ENCODE data around the gene PGM5. TPM values are rescaled to one million over a fixed set of nuclear protein-coding genes. Genes with fewer than 3 reads are reported as not detected.
A peak's percentile ranks its signal among the peaks of the same experiment; 100 is the strongest.

PGM5 gene
- total and polyA plus RNA-seq, 2 donors = 206 to 491 TPM

GRCh38 chr9:68431307-68431706, 74.9 kb downstream of the PGM5 start:
- Histone ChIP-seq H3K27ac (ENCODE audit: low read depth) (no peak overlapping the region), H3K4me1 (ENCODE audit: insufficient read depth) (no peaks in the 10 kb centered on the region), H3K4me3 (ENCODE audit: low read depth, low read length) (no peak overlapping the region), H3K36me3 (ENCODE audit: insufficient read depth) (no peaks in the 10 kb centered on the region)
- DNase-seq (ENCODE audit: extremely low spot score) = peak; percentile 55
- 85% methylated on average over 1 of the region's 1 CpG for WGBS

DNA sequence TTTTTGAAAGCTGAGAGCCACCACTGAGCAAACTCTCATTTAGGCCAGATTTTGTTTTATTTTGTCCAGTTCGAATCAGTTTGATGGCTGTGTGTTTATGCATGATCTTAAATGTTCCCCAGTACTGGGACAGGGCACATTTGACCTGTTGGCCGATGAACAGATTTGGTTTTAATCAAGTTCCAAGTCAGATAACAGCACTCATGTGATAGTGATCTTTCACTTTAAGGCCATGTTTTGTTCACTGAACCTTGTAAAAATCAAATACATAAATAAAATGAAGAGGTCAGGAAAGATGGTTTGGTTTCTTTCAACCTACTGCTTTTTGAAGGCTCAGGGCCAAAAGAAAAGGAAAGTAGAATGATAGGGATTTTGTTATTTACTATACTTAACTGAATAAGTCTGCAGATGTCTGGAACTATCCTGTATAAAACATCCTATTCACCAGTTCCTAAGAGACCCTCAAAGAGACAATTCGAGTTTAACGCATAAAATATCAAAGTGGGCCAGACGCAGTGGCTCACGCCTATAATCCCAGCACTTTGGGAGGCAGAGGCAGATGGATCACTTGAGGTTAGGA, 77.2 kb downstream of the PGM5 start:
- Histone ChIP-seq H3K4me1 (ENCODE audit: insufficient read depth) (no peaks in the 10 kb centered on the region), H3K4me3 (ENCODE audit: low read depth, low read length) (no peak overlapping the region), H3K27ac (ENCODE audit: low read depth) (no peak overlapping the region), H3K36me3 (ENCODE audit: insufficient read depth) (no peaks in the 10 kb centered on the region)
- DNase-seq (ENCODE audit: extremely low spot score) = no peak
- 41% methylated on average over 6 of the region's 6 CpGs for whole genome bisulfite sequencing

- H3K4me1 ChIP-seq (ENCODE audit: insufficient read depth) = no peaks in the 10 kb centered on the region
- H3K36me3 ChIP-seq (ENCODE audit: insufficient read depth) = no peaks in the 10 kb centered on the region
- no peak overlapping the region for H3K27ac ChIP-seq (ENCODE audit: low read depth)
- DNase-seq (ENCODE audit: extremely low spot score) = no peak
- 60% methylated on average over 7 of the region's 7 CpGs for WGBS
- no peak overlapping the region for H3K4me3 ChIP-seq (ENCODE audit: low read depth, low read length)
Observed at GRCh38 chr9:68437785-68438184, 81.4 kb downstream of the PGM5 start.

GRCh38 chr9:68443624-68444023, 87.2 kb downstream of the PGM5 start:
- no peaks in the 10 kb centered on the region for H3K36me3 ChIP-seq (ENCODE audit: insufficient read depth)
- 30% methylated on average over 2 of the region's 2 CpGs for WGBS
- no peak overlapping the region for H3K27ac ChIP-seq (ENCODE audit: low read depth)
- H3K4me1 ChIP-seq (ENCODE audit: insufficient read depth) = no peaks in the 10 kb centered on the region
- no peak for DNase-seq (ENCODE audit: extremely low spot score)
- no peak overlapping the region for H3K4me3 ChIP-seq (ENCODE audit: low read depth, low read length)

- Histone ChIP-seq H3K27ac (ENCODE audit: low read depth) (no peak overlapping the region), H3K4me1 (ENCODE audit: insufficient read depth) (no peaks in the 10 kb centered on the region), H3K4me3 (ENCODE audit: low read depth, low read length) (no peak overlapping the region), H3K36me3 (ENCODE audit: insufficient read depth) (no peaks in the 10 kb centered on the region)
- DNase-seq (ENCODE audit: extremely low spot score) = peak; percentile 80
- WGBS = 21% methylated on average over 7 of the region's 7 CpGs
Observed at GRCh38 chr9:68446836-68447235, 90.4 kb downstream of the PGM5 start.

DNA sequence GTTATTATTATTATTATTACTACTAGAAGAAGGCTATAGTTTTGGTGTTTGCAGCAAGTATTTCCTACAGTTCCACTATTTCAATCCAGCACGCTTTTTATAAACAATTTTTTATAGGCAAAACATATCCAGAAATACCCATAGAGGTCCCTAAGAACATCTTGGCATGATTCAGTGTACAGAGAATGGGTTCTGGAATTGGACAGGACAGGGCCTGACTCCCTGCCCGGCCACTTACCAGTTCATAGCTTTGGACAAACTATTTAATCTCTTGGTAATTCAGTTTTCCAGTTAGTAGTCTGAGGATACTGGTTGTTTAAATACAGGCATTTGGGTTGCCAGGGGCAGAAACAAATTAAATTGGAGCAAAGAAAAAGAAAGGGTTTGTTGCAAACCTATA, 91.2 kb downstream of the PGM5 start:
- DNase-seq (ENCODE audit: extremely low spot score) = no peak
- Histone ChIP-seq H3K4me3 (ENCODE audit: low read depth, low read length) (no peak overlapping the region), H3K27ac (ENCODE audit: low read depth) (no peak overlapping the region), H3K4me1 (ENCODE audit: insufficient read depth) (no peaks in the 10 kb centered on the region), H3K36me3 (ENCODE audit: insufficient read depth) (no peaks in the 10 kb centered on the region)
- WGBS = 33% methylated on average over 2 of the region's 2 CpGs

GRCh38 chr9:68454579-68455334, 98.3 kb downstream of the PGM5 start:
- Histone ChIP-seq H3K4me3 (ENCODE audit: low read depth, low read length) (no peak overlapping the region), H3K27ac (ENCODE audit: low read depth) (no peak overlapping the region), H3K36me3 (ENCODE audit: insufficient read depth) (no peaks in the 10 kb centered on the region), H3K4me1 (ENCODE audit: insufficient read depth) (peaks cover 1% of the 10 kb centered on the region)
- no peak for DNase-seq (ENCODE audit: extremely low spot score)
- WGBS = 70% methylated on average over 13 of the region's 13 CpGs

DNA sequence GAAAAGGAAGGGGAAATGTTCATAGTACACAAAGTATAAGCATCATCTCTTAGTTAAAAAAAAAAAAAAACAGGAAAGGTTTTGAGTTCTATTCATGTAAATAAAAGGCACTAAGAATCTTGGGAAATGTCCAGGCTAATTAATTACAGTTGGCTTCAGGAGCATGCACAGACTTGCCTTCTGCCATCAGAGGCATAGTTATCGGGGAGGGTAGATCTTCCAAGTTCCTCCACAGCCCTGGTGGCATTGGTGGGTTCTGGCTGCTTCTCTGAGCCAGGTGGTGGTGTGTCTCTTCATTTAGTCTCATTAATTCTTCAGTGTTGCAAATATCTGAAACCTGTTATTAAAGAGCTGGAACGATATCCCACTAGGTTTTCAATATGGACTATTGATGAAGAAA, 99.0 kb downstream of the PGM5 start:
- DNase-seq (ENCODE audit: extremely low spot score) = no peak
- no peak overlapping the region for H3K27ac ChIP-seq (ENCODE audit: low read depth)
- H3K4me1 ChIP-seq (ENCODE audit: insufficient read depth) = peaks cover 1% of the 10 kb centered on the region
- H3K36me3 ChIP-seq (ENCODE audit: insufficient read depth) = no peaks in the 10 kb centered on the region
- whole genome bisulfite sequencing = 64% methylated on average over 2 of the region's 2 CpGs
- no peak overlapping the region for H3K4me3 ChIP-seq (ENCODE audit: low read depth, low read length)

DNA sequence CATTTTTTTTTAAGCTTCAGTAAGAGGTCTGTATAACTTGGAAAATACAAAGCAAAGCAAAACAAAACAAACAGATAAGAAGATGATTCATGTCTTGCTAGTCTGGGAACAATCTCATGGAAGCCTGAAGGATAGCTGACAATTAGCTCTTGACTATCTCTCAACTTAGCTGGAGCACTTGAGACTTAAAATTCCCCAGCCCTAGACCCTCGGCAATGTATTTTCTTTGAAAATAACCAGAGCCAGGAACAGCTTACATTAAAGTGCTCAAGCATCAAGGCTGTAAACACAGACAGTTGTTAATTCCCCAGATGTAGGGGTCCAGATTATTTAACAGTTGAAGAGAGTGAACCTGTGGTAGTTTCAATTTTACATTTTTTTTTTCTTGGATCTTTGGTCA, 101.4 kb downstream of the PGM5 start:
- Histone ChIP-seq H3K4me1 (ENCODE audit: insufficient read depth) (peaks cover 1% of the 10 kb centered on the region), H3K36me3 (ENCODE audit: insufficient read depth) (no peaks in the 10 kb centered on the region), H3K27ac (ENCODE audit: low read depth) (no peak overlapping the region), H3K4me3 (ENCODE audit: low read depth, low read length) (no peak overlapping the region)
- DNase-seq (ENCODE audit: extremely low spot score) = no peak
- WGBS = 31% methylated on average over 1 of the region's 1 CpG

DNA sequence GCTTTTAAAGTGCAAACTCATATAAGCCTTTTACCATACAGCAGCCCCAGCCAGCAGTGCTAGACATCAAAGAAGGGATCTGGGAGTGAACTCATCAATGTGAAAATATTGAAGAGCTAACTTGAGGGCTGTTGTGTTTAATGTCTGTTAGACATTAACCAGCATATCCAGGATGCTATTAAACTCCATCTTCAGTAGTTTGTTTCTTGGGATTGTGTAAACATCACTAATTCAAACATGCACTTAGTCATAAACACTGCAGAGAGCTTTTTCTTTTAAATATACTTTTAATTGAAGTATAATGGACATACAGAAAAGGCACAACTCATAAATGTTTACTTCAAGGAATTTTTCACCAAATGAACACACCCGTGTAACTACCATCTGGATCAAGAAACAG, 102.5 kb downstream of the PGM5 start:
- H3K4me1 ChIP-seq (ENCODE audit: insufficient read depth) = peaks cover 1% of the 10 kb centered on the region
- no peaks in the 10 kb centered on the region for H3K36me3 ChIP-seq (ENCODE audit: insufficient read depth)
- no peak overlapping the region for H3K27ac ChIP-seq (ENCODE audit: low read depth)
- 46% methylated on average over 1 of the region's 1 CpG for WGBS
- H3K4me3 ChIP-seq (ENCODE audit: low read depth, low read length) = no peak overlapping the region
- DNase-seq (ENCODE audit: extremely low spot score) = no peak

DNA sequence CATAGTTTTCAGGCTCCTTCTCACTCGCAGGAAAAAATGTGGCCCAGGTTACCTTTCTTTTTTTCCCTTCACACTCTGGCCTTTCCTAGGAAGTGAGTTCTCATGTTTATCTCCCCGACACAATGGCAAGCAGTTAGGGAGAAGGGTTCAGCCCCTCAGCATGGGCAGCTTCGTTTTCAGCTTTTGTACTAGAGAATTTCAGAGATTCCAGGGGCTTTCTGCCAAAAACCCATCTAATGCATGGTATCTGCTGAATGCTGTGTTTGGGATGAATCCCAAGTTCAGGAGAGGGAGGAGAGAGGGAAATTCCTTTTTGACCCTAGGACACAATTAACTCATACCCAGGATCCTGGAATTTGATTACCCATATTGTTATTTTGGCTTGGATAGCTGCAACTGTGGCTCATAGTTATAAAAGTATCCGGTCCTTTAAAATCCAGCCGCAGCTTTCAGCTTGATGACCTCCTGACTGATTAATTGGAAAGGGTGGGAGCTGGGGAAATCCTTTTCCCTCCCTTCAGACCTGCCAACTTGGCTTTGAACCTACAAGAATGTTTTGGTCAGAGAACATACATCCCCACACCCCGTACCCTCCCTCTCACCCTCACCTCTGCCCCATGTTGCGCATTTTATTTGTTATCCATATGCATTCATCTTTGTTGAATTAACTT, 105.8 kb downstream of the PGM5 start:
- H3K36me3 ChIP-seq (ENCODE audit: insufficient read depth) = no peaks in the 10 kb centered on the region
- WGBS = 39% methylated on average over 7 of the region's 7 CpGs
- no peak for DNase-seq (ENCODE audit: extremely low spot score)
- H3K4me1 ChIP-seq (ENCODE audit: insufficient read depth) = no peaks in the 10 kb centered on the region
- H3K27ac ChIP-seq (ENCODE audit: low read depth) = no peak overlapping the region
- no peak overlapping the region for H3K4me3 ChIP-seq (ENCODE audit: low read depth, low read length)

- H3K36me3 ChIP-seq (ENCODE audit: insufficient read depth) = no peaks in the 10 kb centered on the region
- no peak overlapping the region for H3K4me3 ChIP-seq (ENCODE audit: low read depth, low read length)
- DNase-seq (ENCODE audit: extremely low spot score) = no peak
- no peaks in the 10 kb centered on the region for H3K4me1 ChIP-seq (ENCODE audit: insufficient read depth)
- no peak overlapping the region for H3K27ac ChIP-seq (ENCODE audit: low read depth)
Observed at GRCh38 chr9:68470067-68470466, 113.7 kb downstream of the PGM5 start.

- DNase-seq (ENCODE audit: extremely low spot score) = no peak
- no peak overlapping the region for H3K4me3 ChIP-seq (ENCODE audit: low read depth, low read length)
- H3K4me1 ChIP-seq (ENCODE audit: insufficient read depth) = no peaks in the 10 kb centered on the region
- WGBS = 80% methylated on average over 5 of the region's 5 CpGs
- no peak overlapping the region for H3K27ac ChIP-seq (ENCODE audit: low read depth)
- H3K36me3 ChIP-seq (ENCODE audit: insufficient read depth) = no peaks in the 10 kb centered on the region
Observed at GRCh38 chr9:68470634-68471033, 114.2 kb downstream of the PGM5 start.

DNA sequence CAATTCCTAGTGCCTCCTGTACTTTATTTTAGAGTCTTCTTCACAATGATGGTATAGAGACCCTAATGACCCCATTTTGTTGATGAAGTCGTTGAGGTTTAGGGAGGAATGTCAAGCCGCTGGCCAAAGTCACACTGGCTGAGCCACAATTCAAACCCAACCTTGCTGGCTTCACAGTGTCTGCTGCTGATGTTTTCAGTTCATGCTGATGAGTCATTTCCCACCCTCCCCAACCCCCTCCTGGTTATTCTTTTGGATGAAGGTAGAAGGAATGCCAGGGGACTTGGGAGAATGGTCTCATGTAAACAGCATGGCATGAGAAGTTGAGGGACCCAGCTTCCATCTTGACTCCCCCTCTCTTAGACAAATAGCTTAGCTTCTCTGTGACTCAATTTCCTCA, 115.7 kb downstream of the PGM5 start:
- no peak overlapping the region for H3K4me3 ChIP-seq (ENCODE audit: low read depth, low read length)
- no peak for DNase-seq (ENCODE audit: extremely low spot score)
- WGBS = 81% methylated on average over 2 of the region's 2 CpGs
- H3K36me3 ChIP-seq (ENCODE audit: insufficient read depth) = no peaks in the 10 kb centered on the region
- no peaks in the 10 kb centered on the region for H3K4me1 ChIP-seq (ENCODE audit: insufficient read depth)
- H3K27ac ChIP-seq (ENCODE audit: low read depth) = no peak overlapping the region

Measured in urinary bladder (tissue), 4 donors.